ENCODE data around the gene TNIP2.

GRCh38 chr4:2788101-2788500, 32.0 kb upstream of the TNIP2 start:
- TF ChIP-seq, protein P1, sequence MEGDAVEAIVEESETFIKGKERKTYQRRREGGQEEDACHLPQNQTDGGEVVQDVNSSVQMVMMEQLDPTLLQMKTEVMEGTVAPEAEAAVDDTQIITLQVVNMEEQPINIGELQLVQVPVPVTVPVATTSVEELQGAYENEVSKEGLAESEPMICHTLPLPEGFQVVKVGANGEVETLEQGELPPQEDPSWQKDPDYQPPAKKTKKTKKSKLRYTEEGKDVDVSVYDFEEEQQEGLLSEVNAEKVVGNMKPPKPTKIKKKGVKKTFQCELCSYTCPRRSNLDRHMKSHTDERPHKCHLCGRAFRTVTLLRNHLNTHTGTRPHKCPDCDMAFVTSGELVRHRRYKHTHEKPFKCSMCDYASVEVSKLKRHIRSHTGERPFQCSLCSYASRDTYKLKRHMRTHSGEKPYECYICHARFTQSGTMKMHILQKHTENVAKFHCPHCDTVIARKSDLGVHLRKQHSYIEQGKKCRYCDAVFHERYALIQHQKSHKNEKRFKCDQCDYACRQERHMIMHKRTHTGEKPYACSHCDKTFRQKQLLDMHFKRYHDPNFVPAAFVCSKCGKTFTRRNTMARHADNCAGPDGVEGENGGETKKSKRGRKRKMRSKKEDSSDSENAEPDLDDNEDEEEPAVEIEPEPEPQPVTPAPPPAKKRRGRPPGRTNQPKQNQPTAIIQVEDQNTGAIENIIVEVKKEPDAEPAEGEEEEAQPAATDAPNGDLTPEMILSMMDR (conservative IDR thresholded peaks at IDR 0.05; ENCODE audit: low read depth, low read length): no peak
- TF ChIP-seq EZH2 (IDR thresholded peaks at IDR 0.05; ENCODE audit: borderline replicate concordance, low read depth, low read length, poor library complexity, severe bottlenecking): no peak

Data from A673 (cell line).